CD4-positive, CD25-positive, alpha-beta regulatory T cell (primary cell): ENCODE results near the gene NEDD9. TPM values are rescaled to one million over a fixed set of nuclear protein-coding genes. Genes with fewer than 3 reads are reported as not detected.

Source experiments
- ATAC-seq, 2 donors: fragments of 150-1000 bp; cut with Tn5 transposase; one replicate each; pipeline ENCODE4 v1.10.0; 2021; ENCODE audit warnings: low read depth in 2 of 2, moderate number of reproducible peaks in 2 of 2, moderate library complexity in 1 of 2
- DNase-seq, 3 donors: peaks; one replicate each; pipeline versions ENCODE4 v3.0.0 to v3.0.0-alpha.2; 2012 to 2022; ENCODE audit warnings: mixed read lengths in 1 of 3
- H3K27ac ChIP-seq: one replicate; pipeline ENCODE4 v1.7.0; 2013; ENCODE audit warnings: mild to moderate bottlenecking, low read length; ENCODE audit not compliant: insufficient read depth, poor library complexity, severe bottlenecking
- H3K27me3 ChIP-seq: one replicate; pipeline ENCODE4 v1.7.0; 2013; ENCODE audit warnings: low read length; ENCODE audit not compliant: control insufficient read depth, insufficient read depth
- H3K36me3 ChIP-seq: one replicate; pipeline ENCODE4 v1.7.0; 2013; ENCODE audit warnings: mild to moderate bottlenecking, low read length, moderate library complexity; ENCODE audit not compliant: control insufficient read depth, insufficient read depth
- H3K4me1 ChIP-seq: 2 replicates; pipeline ENCODE4 v1.7.0; 2013; ENCODE audit warnings: mild to moderate bottlenecking, low read length; ENCODE audit not compliant: insufficient read depth, control insufficient read depth, poor library complexity, severe bottlenecking
- H3K4me3 ChIP-seq: one replicate; pipeline ENCODE4 v1.7.0; 2013; ENCODE audit warnings: low read depth, mild to moderate bottlenecking, low read length, moderate library complexity
- H3K9me3 ChIP-seq, 2 experiments: 1 replicate in 1 of 2; 2 replicates in 1 of 2; pipeline ENCODE4 v1.7.0; 2013; ENCODE audit warnings: low read length in 2 of 2, mild to moderate bottlenecking in 1 of 2, moderate library complexity in 1 of 2; ENCODE audit not compliant: control insufficient read depth in 2 of 2
- H3K27ac Mint-ChIP-seq, 3 donors: one replicate each; pipeline ENCODE4 v1.8.0; 2020 to 2022; ENCODE audit warnings: mild to moderate bottlenecking in 3 of 3, mixed read lengths in 3 of 3, moderate library complexity in 2 of 3
- H3K27me3 Mint-ChIP-seq: one replicate; pipeline ENCODE4 v1.8.0; 2022; ENCODE audit warnings: mild to moderate bottlenecking, mixed read lengths
- H3K36me3 Mint-ChIP-seq: one replicate; pipeline ENCODE4 v1.8.0; 2020; ENCODE audit warnings: mixed read lengths
- H3K4me1 Mint-ChIP-seq, 4 donors: one replicate each; pipeline ENCODE4 v1.8.0; 2020 to 2022; ENCODE audit warnings: mixed read lengths in 4 of 4, mild to moderate bottlenecking in 1 of 4
- H3K4me3 Mint-ChIP-seq, 4 donors: one replicate each; pipeline ENCODE4 v1.8.0; 2020 to 2022; ENCODE audit warnings: mild to moderate bottlenecking in 4 of 4, mixed read lengths in 4 of 4, moderate library complexity in 3 of 4
- H3K9me3 Mint-ChIP-seq, 7 donors: one replicate each; pipeline ENCODE4 v1.8.0; 2020 to 2022; ENCODE audit warnings: mixed read lengths in 7 of 7, mild to moderate bottlenecking in 3 of 7, moderate library complexity in 2 of 7
- polyA plus RNA-seq, 4 donors: library from polyadenylated mRNA; unstranded; fragments of 300-500 nt; fragmentation: Illumina TruSeq; gene quantifications; one replicate each; pipeline ENCODE4 v1.2.3, GENCODE V29; 2021
- total RNA-seq: library from RNA; stranded (reverse); gene quantifications from one replicate; pipeline ENCODE4 v1.2.3, GENCODE V29; 2022

The NEDD9 gene
- total and polyA plus RNA-seq, 5 donors from 2014 or later: 18.1 to 104 (median 20.0) TPM

GRCh38 chr6:11255610-11256009 is 23.1 kb upstream of the NEDD9 start:
- ATAC-seq: no peak
- Mint-ChIP-seq H3K9me3 (no peaks in the 10 kb centered on the region), H3K27ac (peak overlapping the region; percentile 28 to 48 (median 36)), H3K4me3 (no peak overlapping the region), H3K36me3 (peaks cover 25% of the 10 kb centered on the region), H3K4me1 (peaks cover 18 to 54% (median 35%) of the 10 kb centered on the region in 4 donors), H3K27me3 (no peaks in the 10 kb centered on the region)
- Histone ChIP-seq H3K4me1 (peaks cover 27% of the 10 kb centered on the region), H3K4me3 (no peak overlapping the region), H3K36me3 (peaks cover 4% of the 10 kb centered on the region), H3K27ac (no peak overlapping the region), H3K27me3 (no peaks in the 10 kb centered on the region), H3K9me3 (no peaks in the 10 kb centered on the region)
- DNase-seq: no peak

- Histone ChIP-seq H3K9me3 (peaks cover 4 to 7% of the 10 kb centered on the region in 2 experiments), H3K4me1 (peaks cover 20% of the 10 kb centered on the region), H3K27ac (no peak overlapping the region), H3K27me3 (no peaks in the 10 kb centered on the region), H3K36me3 (peaks cover 18% of the 10 kb centered on the region), H3K4me3 (no peak overlapping the region)
- DNase-seq (no peak), ATAC-seq (no peak)
- Mint-ChIP-seq H3K4me3 (no peak overlapping the region), H3K9me3 (peaks cover 0 to 6% (median 0%) of the 10 kb centered on the region in 7 donors), H3K27ac (no peak overlapping the region), H3K36me3 (peaks cover 37% of the 10 kb centered on the region), H3K27me3 (no peaks in the 10 kb centered on the region), H3K4me1 (peaks cover 17 to 34% (median 18%) of the 10 kb centered on the region in 4 donors)
Measured at GRCh38 chr6:11253594-11253993, 21.1 kb upstream of the NEDD9 start.

GRCh38 chr6:11251553-11252360 is 19.3 kb upstream of the NEDD9 start:
- no peak for DNase-seq
- ATAC-seq: no peak
- Histone ChIP-seq H3K4me1 (peaks cover 1% of the 10 kb centered on the region), H3K4me3 (no peak overlapping the region), H3K36me3 (peaks cover 21% of the 10 kb centered on the region), H3K27me3 (no peaks in the 10 kb centered on the region), H3K9me3 (peaks cover 4 to 7% of the 10 kb centered on the region in 2 experiments), H3K27ac (no peak overlapping the region)
- Mint-ChIP-seq H3K27ac (peak overlapping the region in 1 of 3 donors; percentile 26), H3K36me3 (peaks cover 47% of the 10 kb centered on the region), H3K27me3 (no peaks in the 10 kb centered on the region), H3K4me3 (no peak overlapping the region), H3K4me1 (peaks cover 2 to 20% (median 14%) of the 10 kb centered on the region in 4 donors), H3K9me3 (peaks cover 0 to 6% (median 0%) of the 10 kb centered on the region in 7 donors)

GRCh38 chr6:11250108-11250507 is 17.6 kb upstream of the NEDD9 start:
- H3K4me3 ChIP-seq: no peak overlapping the region
- no peak overlapping the region for H3K27ac Mint-ChIP-seq
- no peaks in the 10 kb centered on the region for H3K4me1 ChIP-seq
- peaks cover 41% of the 10 kb centered on the region for H3K36me3 Mint-ChIP-seq
- H3K27me3 ChIP-seq: no peaks in the 10 kb centered on the region
- no peak overlapping the region for H3K27ac ChIP-seq
- peaks cover 4 to 7% of the 10 kb centered on the region in 2 experiments for H3K9me3 ChIP-seq
- H3K36me3 ChIP-seq: peaks cover 21% of the 10 kb centered on the region
- no peak overlapping the region for H3K4me3 Mint-ChIP-seq
- ATAC-seq (no peak), DNase-seq (no peak)
- H3K27me3 Mint-ChIP-seq: no peaks in the 10 kb centered on the region
- peaks cover 0 to 6% (median 0%) of the 10 kb centered on the region in 7 donors for H3K9me3 Mint-ChIP-seq
- H3K4me1 Mint-ChIP-seq: peaks cover 0 to 27% (median 12%) of the 10 kb centered on the region in 4 donors

GRCh38 chr6:11248974-11249761 is 16.7 kb upstream of the NEDD9 start:
- Histone ChIP-seq H3K9me3 (peaks cover 4 to 7% of the 10 kb centered on the region in 2 experiments), H3K36me3 (peaks cover 21% of the 10 kb centered on the region), H3K27me3 (no peaks in the 10 kb centered on the region), H3K4me1 (no peaks in the 10 kb centered on the region), H3K4me3 (no peak overlapping the region), H3K27ac (no peak overlapping the region)
- no peaks in the 10 kb centered on the region for H3K27me3 Mint-ChIP-seq
- H3K4me3 Mint-ChIP-seq: no peak overlapping the region
- no peak for DNase-seq
- H3K4me1 Mint-ChIP-seq: peaks cover 0 to 36% (median 10%) of the 10 kb centered on the region in 4 donors
- peaks cover 0 to 6% (median 0%) of the 10 kb centered on the region in 7 donors for H3K9me3 Mint-ChIP-seq
- no peak overlapping the region for H3K27ac Mint-ChIP-seq
- ATAC-seq: no peak
- H3K36me3 Mint-ChIP-seq: peaks cover 48% of the 10 kb centered on the region

GRCh38 chr6:11246722-11247121 is 14.3 kb upstream of the NEDD9 start:
- DNase-seq: no peak
- peak overlapping the region in 1 of 3 donors; percentile 35 for H3K27ac Mint-ChIP-seq
- no peak overlapping the region for H3K4me3 Mint-ChIP-seq
- no peaks in the 10 kb centered on the region for H3K27me3 Mint-ChIP-seq
- Histone ChIP-seq H3K36me3 (peaks cover 24% of the 10 kb centered on the region), H3K9me3 (peaks cover 4 to 7% of the 10 kb centered on the region in 2 experiments), H3K4me1 (no peaks in the 10 kb centered on the region), H3K27ac (no peak overlapping the region), H3K4me3 (no peak overlapping the region), H3K27me3 (no peaks in the 10 kb centered on the region)
- no peak for ATAC-seq
- peaks cover 0 to 6% (median 0%) of the 10 kb centered on the region in 7 donors for H3K9me3 Mint-ChIP-seq
- H3K36me3 Mint-ChIP-seq: peaks cover 57% of the 10 kb centered on the region
- peaks cover 0 to 34% (median 11%) of the 10 kb centered on the region in 4 donors for H3K4me1 Mint-ChIP-seq

- ATAC-seq: no peak
- Histone ChIP-seq H3K27me3 (no peaks in the 10 kb centered on the region), H3K4me3 (no peak overlapping the region), H3K27ac (no peak overlapping the region), H3K36me3 (peaks cover 23% of the 10 kb centered on the region), H3K4me1 (no peaks in the 10 kb centered on the region), H3K9me3 (peaks cover 4 to 7% of the 10 kb centered on the region in 2 experiments)
- H3K27me3 Mint-ChIP-seq: no peaks in the 10 kb centered on the region
- H3K27ac Mint-ChIP-seq: no peak overlapping the region
- peaks cover 48% of the 10 kb centered on the region for H3K36me3 Mint-ChIP-seq
- DNase-seq: no peak
- H3K4me3 Mint-ChIP-seq: no peak overlapping the region
- peaks cover 0 to 6% (median 0%) of the 10 kb centered on the region in 7 donors for H3K9me3 Mint-ChIP-seq
- H3K4me1 Mint-ChIP-seq: peaks cover 0 to 34% (median 11%) of the 10 kb centered on the region in 4 donors
Measured at GRCh38 chr6:11245381-11246256, 13.2 kb upstream of the NEDD9 start.
